ENCODE measurements around the gene LUZP2.

DNA sequence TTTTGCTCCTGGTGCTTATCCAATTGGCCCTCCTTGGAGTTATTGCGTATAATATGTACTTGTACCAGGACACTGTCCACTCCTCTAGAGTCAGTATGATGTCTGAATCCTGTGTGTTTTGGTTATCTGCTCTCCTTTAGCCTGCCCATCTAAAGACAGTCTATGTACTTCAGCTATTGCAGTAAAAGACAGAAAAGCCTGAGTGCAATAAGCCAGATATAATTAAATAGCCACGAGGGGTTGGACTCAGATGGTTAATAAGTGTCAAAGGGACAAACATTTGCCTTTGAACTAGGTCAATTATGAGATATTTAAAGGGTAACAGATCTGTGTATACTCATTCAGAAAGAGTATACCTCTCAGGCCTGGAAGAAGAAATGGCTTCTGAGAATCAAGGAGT, 406.7 kb downstream of the LUZP2 start:
- TF ChIP-seq, protein P1, sequence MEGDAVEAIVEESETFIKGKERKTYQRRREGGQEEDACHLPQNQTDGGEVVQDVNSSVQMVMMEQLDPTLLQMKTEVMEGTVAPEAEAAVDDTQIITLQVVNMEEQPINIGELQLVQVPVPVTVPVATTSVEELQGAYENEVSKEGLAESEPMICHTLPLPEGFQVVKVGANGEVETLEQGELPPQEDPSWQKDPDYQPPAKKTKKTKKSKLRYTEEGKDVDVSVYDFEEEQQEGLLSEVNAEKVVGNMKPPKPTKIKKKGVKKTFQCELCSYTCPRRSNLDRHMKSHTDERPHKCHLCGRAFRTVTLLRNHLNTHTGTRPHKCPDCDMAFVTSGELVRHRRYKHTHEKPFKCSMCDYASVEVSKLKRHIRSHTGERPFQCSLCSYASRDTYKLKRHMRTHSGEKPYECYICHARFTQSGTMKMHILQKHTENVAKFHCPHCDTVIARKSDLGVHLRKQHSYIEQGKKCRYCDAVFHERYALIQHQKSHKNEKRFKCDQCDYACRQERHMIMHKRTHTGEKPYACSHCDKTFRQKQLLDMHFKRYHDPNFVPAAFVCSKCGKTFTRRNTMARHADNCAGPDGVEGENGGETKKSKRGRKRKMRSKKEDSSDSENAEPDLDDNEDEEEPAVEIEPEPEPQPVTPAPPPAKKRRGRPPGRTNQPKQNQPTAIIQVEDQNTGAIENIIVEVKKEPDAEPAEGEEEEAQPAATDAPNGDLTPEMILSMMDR (IDR thresholded peaks at IDR 0.05; ENCODE audit: low read length): no peak
- no peak for TF ChIP-seq EZH2 (IDR thresholded peaks at IDR 0.05; ENCODE audit: borderline replicate concordance, low read length)
